NT2/D1 (cell line): ENCODE results near the gene MRPL55.

ENCODE experiments used
- DNase-seq: peaks from one replicate; pipeline ENCODE4 v3.0.0-alpha.2; 2011; ENCODE audit warnings: low read depth, low spot score
- H3K27me3 ChIP-seq: 2 replicates; pipeline ENCODE4 v1.6.0; 2011; ENCODE audit warnings: mild to moderate bottlenecking; ENCODE audit not compliant: insufficient read length, insufficient read depth
- H3K36me3 ChIP-seq: 2 replicates; pipeline ENCODE4 v1.6.1; 2011; ENCODE audit warnings: mild to moderate bottlenecking, low read length, mixed read lengths; ENCODE audit not compliant: insufficient read depth, insufficient read length
- H3K4me1 ChIP-seq: 2 replicates; pipeline ENCODE4 v1.5.1; 2011; ENCODE audit not compliant: insufficient read depth, insufficient read length
- H3K4me3 ChIP-seq: 2 replicates; pipeline ENCODE4 v1.5.1; 2011; ENCODE audit warnings: low read depth; ENCODE audit not compliant: insufficient read length
- H3K9ac ChIP-seq: 2 replicates; pipeline ENCODE4 v1.6.0; 2011; ENCODE audit warnings: low read depth; ENCODE audit not compliant: insufficient read length
- H3K9me3 ChIP-seq: 2 replicates; pipeline ENCODE4 v1.5.1; 2011; ENCODE audit warnings: mild to moderate bottlenecking, low read length; ENCODE audit not compliant: insufficient read depth
- SUZ12 ChIP-seq: IDR thresholded peaks from 2 replicates; pipeline ENCODE4 v1.6.1; 2011; ENCODE audit not compliant: insufficient read length, insufficient read depth; ENCODE audit errors: extremely low read depth
- YY1 ChIP-seq: IDR thresholded peaks from 2 replicates; pipeline ENCODE4 v1.6.1; 2011; ENCODE audit not compliant: insufficient read length, insufficient read depth
- ZNF274 ChIP-seq: IDR thresholded peaks from 2 replicates; pipeline ENCODE4 v1.6.1; 2011; ENCODE audit warnings: mild to moderate bottlenecking, low read depth, low read length

Gene MRPL55

DNA sequence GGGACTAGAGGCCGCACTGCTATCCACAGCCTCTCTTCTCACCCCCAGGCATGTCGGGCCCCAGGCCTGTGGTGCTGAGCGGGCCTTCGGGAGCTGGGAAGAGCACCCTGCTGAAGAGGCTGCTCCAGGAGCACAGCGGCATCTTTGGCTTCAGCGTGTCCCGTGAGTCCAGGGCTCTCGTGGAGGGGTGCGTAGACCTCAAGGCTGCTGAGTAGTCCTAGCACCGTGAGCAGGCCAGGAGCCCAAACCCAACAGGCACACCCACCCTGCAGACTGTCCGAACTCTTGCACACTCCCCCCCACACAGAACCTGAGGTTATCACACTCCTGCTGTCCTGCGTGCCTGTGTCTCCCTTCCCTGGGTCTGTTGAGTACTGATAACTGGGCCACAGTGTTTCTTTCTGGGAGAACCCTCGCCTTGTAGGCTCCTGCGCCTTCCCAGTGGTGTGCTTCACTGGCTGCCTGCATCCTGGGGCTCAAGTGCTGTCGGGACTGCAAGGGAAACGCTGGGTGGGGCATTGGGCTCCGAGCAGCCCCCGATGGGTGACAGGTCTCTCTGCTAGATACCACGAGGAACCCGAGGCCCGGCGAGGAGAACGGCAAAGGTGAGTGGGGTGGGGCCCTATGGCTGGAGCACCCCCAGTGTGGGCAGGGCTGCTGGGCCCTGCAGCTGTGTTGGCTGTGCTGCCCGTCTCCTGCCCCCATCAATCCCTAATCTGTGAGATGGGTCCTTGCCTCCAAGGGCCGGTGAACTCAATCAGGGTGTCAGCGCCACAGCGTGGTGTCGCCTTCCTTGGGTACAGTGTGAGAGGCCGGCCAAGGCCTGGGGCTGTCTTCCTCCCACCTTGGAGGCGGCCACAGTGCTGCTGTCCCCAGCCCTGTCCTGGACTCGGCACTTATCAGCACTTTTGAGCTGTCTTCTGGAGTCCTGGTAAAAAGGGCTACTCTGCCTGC, 36.6 kb upstream of the MRPL55 start:
- Histone ChIP-seq H3K27me3 (peaks cover 8% of the 10 kb centered on the region), H3K9ac (no peak overlapping the region), H3K9me3 (no peaks in the 10 kb centered on the region), H3K4me1 (peaks cover 23% of the 10 kb centered on the region), H3K4me3 (no peak overlapping the region), H3K36me3 (peaks cover 75% of the 10 kb centered on the region)
- DNase-seq: no peak
- TF ChIP-seq SUZ12 (no peak), YY1 (no peak), ZNF274 (no peak)

GRCh38 chr1:228144993-228145343, 35.9 kb upstream of the MRPL55 start:
- H3K4me1 ChIP-seq: peaks cover 18% of the 10 kb centered on the region
- H3K36me3 ChIP-seq: peaks cover 73% of the 10 kb centered on the region
- TF ChIP-seq SUZ12: no peak
- no peak overlapping the region for H3K9ac ChIP-seq
- no peak overlapping the region for H3K4me3 ChIP-seq
- peaks cover 13% of the 10 kb centered on the region for H3K27me3 ChIP-seq
- H3K9me3 ChIP-seq: no peaks in the 10 kb centered on the region
- DNase-seq: no peak

DNA sequence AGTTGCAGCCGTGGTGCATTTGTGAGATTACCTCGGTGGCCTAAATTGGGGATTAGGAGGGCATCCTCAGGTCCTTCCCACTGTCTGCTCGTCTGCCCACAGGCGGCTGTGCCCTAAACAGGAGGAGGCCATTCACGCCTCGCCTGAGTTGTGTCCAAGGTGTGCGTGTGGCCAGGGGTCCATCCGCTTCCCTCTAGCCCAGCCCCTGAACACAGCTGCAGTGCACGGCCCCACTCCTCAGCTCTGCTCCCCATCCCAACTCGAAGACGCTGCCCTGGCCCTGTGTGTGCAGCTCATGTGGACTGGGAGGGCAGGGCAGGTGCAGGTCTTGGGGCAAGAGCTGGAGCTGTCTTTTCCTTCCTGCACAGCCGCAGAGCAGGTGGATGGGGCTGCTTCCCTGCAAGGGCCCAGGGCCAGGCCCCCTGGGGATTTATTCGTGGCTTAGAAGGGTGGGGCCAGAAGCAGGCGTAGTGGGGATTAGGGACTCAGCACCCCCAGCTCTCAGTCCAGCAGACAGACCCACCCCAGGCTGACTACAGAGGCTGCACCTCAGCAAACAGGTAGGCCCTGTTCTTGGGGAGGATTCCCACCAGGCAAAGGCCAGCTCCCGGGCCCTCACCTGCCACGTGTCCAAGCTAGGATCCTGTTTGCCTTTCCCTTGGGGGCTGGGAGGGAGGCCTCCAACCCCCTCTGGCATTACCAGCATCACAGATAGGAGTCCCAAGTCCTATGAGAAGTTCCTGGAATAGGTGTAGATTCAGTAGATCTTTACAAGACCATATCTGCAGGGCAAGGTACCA, 35.3 kb upstream of the MRPL55 start:
- DNase-seq: no peak
- peaks cover 13% of the 10 kb centered on the region for H3K27me3 ChIP-seq
- no peak overlapping the region for H3K4me3 ChIP-seq
- peak overlapping the region; percentile 45 for H3K9ac ChIP-seq
- H3K9me3 ChIP-seq: no peaks in the 10 kb centered on the region
- H3K36me3 ChIP-seq: peaks cover 69% of the 10 kb centered on the region
- TF ChIP-seq YY1 (no peak), SUZ12 (no peak), ZNF274 (no peak)
- peaks cover 14% of the 10 kb centered on the region for H3K4me1 ChIP-seq

- H3K36me3 ChIP-seq: peaks cover 62% of the 10 kb centered on the region
- TF ChIP-seq SUZ12: no peak
- no peak for TF ChIP-seq ZNF274
- H3K4me3 ChIP-seq: no peak overlapping the region
- H3K9me3 ChIP-seq: no peaks in the 10 kb centered on the region
- peaks cover 8% of the 10 kb centered on the region for H3K4me1 ChIP-seq
- peaks cover 13% of the 10 kb centered on the region for H3K27me3 ChIP-seq
- no peak for DNase-seq
- peak overlapping the region; percentile 45 for H3K9ac ChIP-seq
Observed at GRCh38 chr1:228143480-228144192, 34.5 kb upstream of the MRPL55 start.

DNA sequence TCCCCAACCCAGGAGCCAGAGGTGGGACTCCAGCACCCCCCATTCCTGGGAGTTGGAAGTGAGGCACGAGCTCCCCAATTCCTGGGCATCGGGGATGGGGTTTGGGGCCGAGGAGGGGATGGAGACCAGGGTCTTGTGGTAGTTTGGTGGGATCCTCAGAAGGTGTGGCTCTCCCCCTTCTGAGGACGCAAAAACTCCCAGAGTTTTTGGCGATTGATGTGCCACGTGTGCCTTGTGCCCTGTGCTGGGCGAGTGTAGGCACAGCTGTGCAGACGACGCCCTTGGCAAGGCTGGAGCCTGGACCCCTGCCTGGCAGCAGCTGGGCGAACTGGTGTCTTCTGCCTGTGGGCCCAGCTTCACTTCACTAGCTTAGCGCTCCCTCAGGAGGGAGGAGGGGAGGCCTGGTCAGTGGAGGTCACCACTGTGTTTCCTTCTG, 33.6 kb upstream of the MRPL55 start:
- TF ChIP-seq YY1 (no peak), ZNF274 (no peak), SUZ12 (no peak)
- no peak for DNase-seq
- peaks cover 53% of the 10 kb centered on the region for H3K36me3 ChIP-seq
- no peaks in the 10 kb centered on the region for H3K9me3 ChIP-seq
- no peak overlapping the region for H3K4me3 ChIP-seq
- peaks cover 8% of the 10 kb centered on the region for H3K4me1 ChIP-seq
- peaks cover 14% of the 10 kb centered on the region for H3K27me3 ChIP-seq
- no peak overlapping the region for H3K9ac ChIP-seq

- H3K4me1 ChIP-seq: peaks cover 8% of the 10 kb centered on the region
- no peak for DNase-seq
- no peaks in the 10 kb centered on the region for H3K9me3 ChIP-seq
- TF ChIP-seq SUZ12 (no peak), ZNF274 (no peak), YY1 (no peak)
- no peak overlapping the region for H3K4me3 ChIP-seq
- H3K9ac ChIP-seq: peak overlapping the region; percentile 53
- peaks cover 48% of the 10 kb centered on the region for H3K36me3 ChIP-seq
- H3K27me3 ChIP-seq: peaks cover 18% of the 10 kb centered on the region
Observed at GRCh38 chr1:228142155-228142691, 33.1 kb upstream of the MRPL55 start.
